ENCODE results near the gene RAD17.
"Not testable (repeated sequence)": the region's sequence is repeated elsewhere in the genome, so short reads cannot be mapped to it uniquely, and the experiment has no call there.

GRCh38 chr5:69370335-69370734, 717 bp downstream of the RAD17 start:
- TF ChIP-seq EZH2 (IDR thresholded peaks at IDR 0.05; ENCODE audit: borderline replicate concordance, low read depth, low read length, severe bottlenecking); CTCF (IDR thresholded peaks at IDR 0.05; ENCODE audit: extremely low read depth in 1 of 2, insufficient read depth in 1 of 2, low read depth in 1 of 2, low read length in 2 of 2): not testable (repeated sequence)

All from endothelial cell of umbilical vein (primary cell).